ENCODE data around the gene P4HA1. TPM values are rescaled to one million over a fixed set of nuclear protein-coding genes. Genes with fewer than 3 reads are reported as not detected.
A peak's percentile ranks its signal among the peaks of the same experiment; 100 is the strongest.
"Not testable (repeated sequence)": the region's sequence is repeated elsewhere in the genome, so short reads cannot be mapped to it uniquely, and the experiment has no call there.

P4HA1 gene
- total RNA-seq, 2 experiments from 2014 or later = 44.5 to 45.4 TPM

DNA sequence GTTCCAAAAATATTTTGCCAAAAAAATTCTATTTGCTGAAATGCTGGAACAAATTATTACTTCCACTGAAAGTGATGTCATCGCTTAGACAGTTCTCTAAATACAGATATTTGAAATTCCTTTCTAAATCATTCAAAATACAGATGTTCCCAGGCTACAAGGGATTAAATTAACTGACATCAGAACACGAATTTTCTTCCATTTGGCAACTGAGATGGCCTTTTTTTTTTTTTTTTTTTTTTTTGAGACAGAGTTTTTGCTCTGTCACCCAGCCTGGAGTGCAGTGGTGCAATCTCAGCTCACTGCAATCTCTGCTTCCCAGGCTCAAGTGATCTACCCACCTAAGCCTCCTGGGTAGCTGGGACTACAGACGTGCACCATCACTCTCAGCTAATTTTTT, 57.0 kb downstream of the P4HA1 start:
- no peak for DNase-seq
- no peak overlapping the region for H3K4me3 Mint-ChIP-seq
- H3K27me3 Mint-ChIP-seq = no peaks in the 10 kb centered on the region
- H3K27ac Mint-ChIP-seq = no peak overlapping the region
- peaks cover 10% of the 10 kb centered on the region for H3K36me3 Mint-ChIP-seq
- H3K9me3 Mint-ChIP-seq = no peaks in the 10 kb centered on the region
- no peaks in the 10 kb centered on the region for H3K4me1 Mint-ChIP-seq

DNA sequence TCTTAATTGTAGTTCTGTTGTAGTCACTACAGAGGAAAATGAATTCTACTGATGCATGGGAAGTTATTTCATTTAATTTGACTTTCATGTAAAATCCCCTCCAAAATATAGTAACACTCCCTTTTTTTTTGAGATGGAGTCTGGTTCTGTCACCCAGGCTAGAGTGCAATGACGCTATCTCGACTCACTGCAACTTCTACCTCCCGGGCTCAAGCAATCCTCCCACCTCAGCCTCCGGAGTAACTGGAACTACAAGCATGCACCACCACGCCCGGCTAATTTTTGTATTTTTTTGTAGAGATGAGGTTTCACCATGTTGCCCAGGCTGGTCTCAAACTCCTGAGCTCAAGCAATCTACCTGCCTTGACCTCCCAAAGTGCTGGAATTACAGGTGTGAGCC, 60.4 kb downstream of the P4HA1 start:
- H3K4me1 Mint-ChIP-seq, H3K4me3 Mint-ChIP-seq, DNase-seq, H3K27me3 Mint-ChIP-seq, H3K9me3 Mint-ChIP-seq, H3K27ac Mint-ChIP-seq: not testable (repeated sequence)
- peaks cover 14% of the 10 kb centered on the region for H3K36me3 Mint-ChIP-seq

DNA sequence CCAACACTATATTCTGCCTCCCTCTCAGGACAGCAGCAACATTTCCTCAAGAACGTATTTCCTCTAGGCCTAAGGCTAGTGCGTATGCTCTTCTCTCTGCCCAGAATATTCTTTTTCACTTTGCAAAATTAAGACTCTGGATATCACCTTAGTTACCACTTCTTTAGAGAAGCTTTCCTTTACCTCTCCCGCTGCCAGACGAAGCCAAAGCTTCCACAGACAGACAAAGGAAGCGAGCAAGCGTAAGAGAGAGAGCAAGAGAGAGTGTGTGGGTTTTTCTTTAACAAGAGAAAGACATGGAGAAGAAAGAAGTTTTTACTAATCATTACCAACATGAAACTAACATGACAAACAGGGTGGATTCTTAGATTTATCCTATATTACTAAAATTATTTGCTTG, 64.1 kb downstream of the P4HA1 start:
- Mint-ChIP-seq H3K4me1 (no peaks in the 10 kb centered on the region), H3K36me3 (peaks cover 30% of the 10 kb centered on the region), H3K4me3 (no peak overlapping the region), H3K27me3 (no peaks in the 10 kb centered on the region), H3K9me3 (no peaks in the 10 kb centered on the region), H3K27ac (no peak overlapping the region)
- DNase-seq = no peak

DNA sequence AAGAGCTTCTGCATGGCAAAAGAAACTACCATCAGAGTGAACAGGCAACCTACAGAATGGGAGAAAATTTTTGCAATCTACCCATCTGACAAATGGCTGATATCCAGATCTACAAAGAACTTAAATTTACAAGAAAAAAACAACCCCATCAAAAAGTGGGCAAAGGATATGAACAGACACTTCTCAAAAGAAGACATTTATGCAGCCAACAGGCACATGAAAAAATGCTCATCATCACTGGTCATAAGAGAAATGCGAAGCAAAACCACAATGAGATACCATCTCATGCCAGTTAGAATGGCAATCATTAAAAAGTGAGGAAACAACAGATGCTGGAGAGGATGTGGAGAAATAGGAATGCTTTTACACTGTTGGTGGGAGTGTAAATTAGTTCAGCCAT, 70.0 kb downstream of the P4HA1 start:
- H3K4me1 Mint-ChIP-seq = peaks cover 18% of the 10 kb centered on the region
- H3K27ac Mint-ChIP-seq, H3K4me3 Mint-ChIP-seq, H3K27me3 Mint-ChIP-seq, DNase-seq, H3K9me3 Mint-ChIP-seq: not testable (repeated sequence)
- peaks cover 68% of the 10 kb centered on the region for H3K36me3 Mint-ChIP-seq

DNA sequence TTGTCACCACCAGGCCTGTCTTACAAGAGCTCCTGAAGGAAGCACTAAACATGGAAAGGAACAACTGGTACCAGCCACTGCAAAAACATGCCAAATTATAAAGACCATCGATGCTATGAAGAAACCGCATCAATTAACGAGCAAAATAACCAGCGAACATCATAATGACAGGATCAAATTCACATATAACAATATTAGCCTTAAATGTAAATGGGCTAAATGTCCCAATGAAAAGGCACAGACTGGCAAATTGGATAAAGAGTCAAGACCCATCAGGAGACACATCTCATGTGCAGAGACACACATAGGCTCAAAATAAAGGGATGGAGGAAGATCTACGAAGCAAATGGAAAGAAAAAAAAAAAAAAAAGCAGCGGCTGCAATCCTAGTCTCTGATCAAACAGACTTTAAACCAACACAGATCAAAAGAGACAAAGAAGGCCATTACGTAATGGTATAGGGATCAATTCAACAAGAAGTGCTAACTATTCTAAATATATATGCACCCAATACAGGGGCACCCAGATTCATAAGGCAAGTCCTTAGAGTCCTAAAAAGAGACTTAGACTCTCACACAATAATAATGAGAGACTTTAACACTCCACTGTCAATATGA, 73.1 kb downstream of the P4HA1 start:
- H3K27ac Mint-ChIP-seq, DNase-seq, H3K27me3 Mint-ChIP-seq, H3K9me3 Mint-ChIP-seq, H3K4me3 Mint-ChIP-seq: not testable (repeated sequence)
- peaks cover 68% of the 10 kb centered on the region for H3K36me3 Mint-ChIP-seq
- H3K4me1 Mint-ChIP-seq = peaks cover 27% of the 10 kb centered on the region

DNA sequence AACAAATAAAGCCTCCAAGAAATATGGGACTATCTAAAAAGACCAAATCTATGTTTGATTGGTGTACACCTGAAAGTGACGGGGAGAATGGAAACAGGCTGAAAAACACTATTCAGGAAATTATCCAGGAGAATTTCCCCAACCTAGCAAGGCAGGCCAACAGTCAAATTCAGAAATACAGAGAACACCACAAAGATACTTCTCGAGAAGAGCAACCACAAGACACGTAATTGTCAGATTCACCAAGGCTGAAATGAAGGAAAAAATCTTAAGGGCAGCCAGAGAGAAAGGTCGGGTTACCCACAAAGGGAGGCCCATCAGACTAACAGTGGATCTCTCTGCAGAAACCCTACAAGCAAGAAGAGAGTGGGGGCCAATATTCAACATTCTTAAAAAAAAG, 73.7 kb downstream of the P4HA1 start:
- H3K9me3 Mint-ChIP-seq, H3K27me3 Mint-ChIP-seq, H3K4me3 Mint-ChIP-seq, DNase-seq: not testable (repeated sequence)
- peaks cover 67% of the 10 kb centered on the region for H3K36me3 Mint-ChIP-seq
- peak overlapping the region; percentile 39 for H3K27ac Mint-ChIP-seq
- H3K4me1 Mint-ChIP-seq = peaks cover 27% of the 10 kb centered on the region

DNA sequence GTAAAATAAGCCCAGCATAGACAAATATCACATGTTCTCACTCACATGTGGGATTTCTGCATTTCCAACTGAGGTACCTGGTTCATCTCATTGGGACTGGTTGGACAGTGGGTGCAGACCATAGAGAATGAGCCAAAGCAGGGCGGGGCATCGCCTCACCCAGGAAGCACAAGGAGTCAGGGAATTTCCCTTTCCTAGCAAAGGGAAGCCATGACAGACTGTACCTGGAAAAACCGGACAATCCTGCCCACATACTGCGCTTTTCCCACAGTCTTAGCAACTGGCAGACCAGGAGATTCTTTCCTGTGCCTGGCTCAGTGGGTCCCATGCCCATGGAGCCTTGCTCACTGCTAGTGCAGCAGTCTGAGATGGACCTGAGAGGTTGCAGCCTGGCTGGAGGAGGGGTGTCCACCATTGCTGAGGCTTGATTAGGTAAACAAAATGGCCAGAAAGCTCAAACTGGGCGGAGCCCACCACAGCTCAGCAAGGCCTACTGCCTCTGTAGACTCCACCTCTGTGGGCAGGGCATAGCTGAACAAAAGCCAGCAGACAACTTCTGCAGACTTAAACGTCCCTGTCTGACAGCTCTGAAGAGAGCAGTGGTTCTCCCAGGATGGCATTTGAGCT, 75.0 kb downstream of the P4HA1 start:
- H3K9me3 Mint-ChIP-seq, DNase-seq, H3K4me3 Mint-ChIP-seq, H3K27ac Mint-ChIP-seq, H3K27me3 Mint-ChIP-seq: not testable (repeated sequence)
- peaks cover 56% of the 10 kb centered on the region for H3K36me3 Mint-ChIP-seq
- H3K4me1 Mint-ChIP-seq = peaks cover 26% of the 10 kb centered on the region

DNA sequence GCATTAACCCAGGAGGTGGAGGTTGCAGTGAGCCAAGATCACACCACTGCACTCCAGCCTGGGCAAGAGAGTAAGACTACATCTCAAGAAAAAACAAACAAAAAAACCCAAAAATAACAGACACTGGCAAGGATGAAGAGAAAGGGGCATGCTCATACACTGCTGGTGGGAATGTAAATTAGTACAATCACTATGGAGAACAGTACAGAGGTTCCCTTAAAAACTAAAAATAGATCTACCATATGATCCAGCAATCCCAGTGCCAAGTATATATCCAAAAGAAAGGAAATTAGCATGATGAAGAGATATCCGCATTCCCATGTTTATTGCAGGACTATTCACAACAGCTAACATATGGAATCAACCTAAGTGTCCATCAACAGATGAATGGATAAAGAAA, 75.6 kb downstream of the P4HA1 start:
- Mint-ChIP-seq H3K4me1 (peaks cover 25% of the 10 kb centered on the region), H3K9me3 (peaks cover 1% of the 10 kb centered on the region), H3K27ac (no peak overlapping the region)

DNA sequence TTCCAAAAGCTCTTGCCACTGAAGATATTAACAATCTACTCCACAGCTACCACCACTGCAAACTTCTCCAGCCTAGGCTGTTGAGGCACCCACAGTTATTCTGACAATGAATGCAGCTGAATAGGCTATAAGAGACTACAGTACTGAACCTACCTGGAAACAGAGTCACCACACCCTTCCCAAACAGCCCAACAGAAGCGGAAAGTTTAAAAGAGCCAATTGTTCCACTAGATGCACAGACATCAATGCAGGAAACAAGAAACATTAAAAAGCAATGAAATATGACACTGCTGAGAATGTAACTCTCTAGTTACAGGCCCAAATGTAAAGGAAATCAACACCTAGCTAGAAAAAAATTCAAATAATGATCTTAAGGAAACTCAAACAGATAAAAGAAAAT, 77.6 kb downstream of the P4HA1 start:
- peaks cover 17% of the 10 kb centered on the region for H3K4me1 Mint-ChIP-seq
- no peak overlapping the region for H3K4me3 Mint-ChIP-seq
- H3K27ac Mint-ChIP-seq = no peak overlapping the region
- peaks cover 1% of the 10 kb centered on the region for H3K9me3 Mint-ChIP-seq
- no peaks in the 10 kb centered on the region for H3K27me3 Mint-ChIP-seq
- peaks cover 40% of the 10 kb centered on the region for H3K36me3 Mint-ChIP-seq
- DNase-seq = no peak

More for the DNA sequence above, 75.6 kb downstream of the P4HA1 start:
- H3K4me3 Mint-ChIP-seq = no peak overlapping the region
- H3K27me3 Mint-ChIP-seq = no peaks in the 10 kb centered on the region
- peaks cover 57% of the 10 kb centered on the region for H3K36me3 Mint-ChIP-seq
- DNase-seq = no peak

DNA sequence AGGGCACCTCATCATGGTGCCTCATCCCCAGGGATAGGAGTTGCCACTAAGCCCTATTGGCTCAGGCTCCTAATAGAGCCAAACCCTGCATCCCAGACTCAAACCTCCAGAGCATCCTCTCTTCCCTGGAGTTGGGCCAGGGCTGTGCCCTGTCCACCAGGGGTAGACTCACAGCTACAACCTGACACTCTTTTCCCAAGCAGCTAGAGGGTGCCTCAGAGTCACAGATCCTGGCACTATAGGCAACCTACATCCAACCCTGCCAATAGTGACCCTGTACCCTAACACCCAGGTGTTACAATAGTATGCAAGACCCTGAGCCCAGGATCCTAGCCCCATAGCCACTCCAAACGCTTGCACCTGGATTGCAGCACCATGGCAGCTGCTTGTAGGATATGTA, 78.0 kb downstream of the P4HA1 start:
- Mint-ChIP-seq H3K36me3 (peaks cover 38% of the 10 kb centered on the region), H3K27ac (no peak overlapping the region), H3K4me3 (no peak overlapping the region), H3K27me3 (no peaks in the 10 kb centered on the region), H3K4me1 (peaks cover 17% of the 10 kb centered on the region), H3K9me3 (peaks cover 1% of the 10 kb centered on the region)
- no peak for DNase-seq

DNA sequence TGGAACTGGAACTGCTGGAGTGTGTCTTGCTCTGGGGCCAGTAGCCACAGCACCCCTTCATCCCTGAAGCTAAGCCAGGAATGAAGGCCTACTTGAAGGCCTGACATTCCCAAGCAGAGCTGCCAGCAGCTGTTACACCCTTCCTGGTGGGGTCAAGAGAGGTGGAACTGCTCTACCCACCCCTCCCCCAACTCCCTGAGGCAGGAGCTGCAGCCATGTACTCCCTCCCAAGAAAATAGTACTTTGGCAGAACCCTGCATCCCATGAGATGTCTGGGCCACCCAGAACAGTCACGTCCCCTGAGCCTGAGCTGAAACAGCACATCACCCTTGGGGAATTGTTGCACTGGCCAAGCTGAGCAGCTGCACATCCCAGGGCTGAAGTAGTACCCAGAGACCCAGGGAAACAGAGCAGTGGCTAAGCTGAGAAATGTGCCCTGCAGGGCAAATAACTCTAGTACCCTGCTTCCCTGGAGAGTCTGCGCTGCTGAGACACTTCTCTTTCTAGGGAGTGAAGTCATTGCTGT, 78.6 kb downstream of the P4HA1 start:
- Mint-ChIP-seq H3K27me3 (no peaks in the 10 kb centered on the region), H3K4me1 (peaks cover 13% of the 10 kb centered on the region), H3K36me3 (peaks cover 35% of the 10 kb centered on the region), H3K4me3 (no peak overlapping the region), H3K9me3 (no peaks in the 10 kb centered on the region), H3K27ac (no peak overlapping the region)
- DNase-seq = no peak

DNA sequence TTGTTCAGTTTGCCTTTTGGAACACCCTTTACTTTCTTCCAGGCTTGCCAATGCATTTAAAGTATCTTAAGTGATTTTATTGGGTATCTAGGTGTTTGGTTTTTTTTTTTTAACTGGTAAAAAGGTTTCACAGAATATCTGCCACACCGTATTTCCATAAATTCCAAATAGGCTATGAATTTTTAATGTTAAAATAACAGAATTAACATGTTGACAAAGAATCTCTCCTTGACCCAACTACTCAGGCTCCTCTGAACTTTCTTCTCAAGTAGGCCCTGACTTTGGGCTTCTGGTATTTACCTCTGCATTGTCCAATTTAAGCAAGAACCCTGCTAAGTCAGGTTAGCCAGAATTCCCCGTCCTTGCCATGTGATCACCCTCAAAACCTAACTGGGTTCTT, 80.9 kb downstream of the P4HA1 start:
- no peak overlapping the region for H3K4me3 Mint-ChIP-seq
- no peaks in the 10 kb centered on the region for H3K9me3 Mint-ChIP-seq
- H3K27ac Mint-ChIP-seq = no peak overlapping the region

DNA sequence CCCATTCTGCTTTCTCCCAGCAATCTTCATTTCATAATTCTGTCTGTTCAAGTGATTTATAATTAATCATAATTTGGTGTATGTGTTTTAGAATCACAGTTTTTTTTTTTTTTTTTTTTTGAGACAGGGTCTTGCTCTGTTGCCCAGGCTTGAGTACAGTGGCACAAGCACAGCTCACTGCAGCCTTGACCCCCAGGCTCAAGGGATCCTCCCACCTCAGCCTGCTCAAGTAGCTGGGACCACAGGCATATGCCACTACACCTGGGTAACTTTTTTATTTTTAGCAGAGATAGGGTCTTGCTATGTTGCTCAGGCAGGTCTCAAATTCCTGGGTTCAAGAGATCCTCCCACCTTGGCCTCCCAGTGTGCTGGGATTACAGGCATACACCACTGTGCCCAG, 92.8 kb downstream of the P4HA1 start:
- Mint-ChIP-seq H3K27me3 (no peaks in the 10 kb centered on the region), H3K4me3 (no peak overlapping the region), H3K27ac (no peak overlapping the region), H3K4me1 (no peaks in the 10 kb centered on the region), H3K36me3 (peaks cover 43% of the 10 kb centered on the region), H3K9me3 (peaks cover 2% of the 10 kb centered on the region)
- DNase-seq = no peak

More for the DNA sequence above, 80.9 kb downstream of the P4HA1 start:
- no peak for DNase-seq
- H3K36me3 Mint-ChIP-seq = peaks cover 28% of the 10 kb centered on the region
- H3K4me1 Mint-ChIP-seq = peaks cover 3% of the 10 kb centered on the region
- no peaks in the 10 kb centered on the region for H3K27me3 Mint-ChIP-seq

DNA sequence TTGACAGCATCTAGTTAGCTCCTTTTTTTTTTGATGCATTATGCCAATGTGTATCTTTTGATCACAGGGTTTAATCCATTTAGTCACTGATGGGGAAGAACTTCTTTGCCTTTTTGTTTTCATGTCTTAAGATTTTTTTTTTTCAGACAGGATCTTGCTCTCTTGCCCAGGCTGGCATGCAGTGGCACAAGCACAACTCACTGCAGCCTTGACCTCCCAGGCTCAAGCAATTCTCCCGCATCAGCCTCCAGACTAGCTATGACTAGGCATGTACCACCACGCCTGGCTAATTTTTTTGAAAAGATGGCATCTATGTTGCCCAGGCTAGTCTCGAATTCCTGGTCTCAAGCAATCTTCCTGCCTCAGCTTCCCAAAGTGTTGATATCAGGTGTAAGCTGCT, 95.7 kb downstream of the P4HA1 start:
- Mint-ChIP-seq H3K4me1 (no peaks in the 10 kb centered on the region), H3K36me3 (peaks cover 37% of the 10 kb centered on the region), H3K27ac (no peak overlapping the region), H3K4me3 (no peak overlapping the region), H3K27me3 (no peaks in the 10 kb centered on the region), H3K9me3 (peaks cover 6% of the 10 kb centered on the region)
- no peak for DNase-seq

DNA sequence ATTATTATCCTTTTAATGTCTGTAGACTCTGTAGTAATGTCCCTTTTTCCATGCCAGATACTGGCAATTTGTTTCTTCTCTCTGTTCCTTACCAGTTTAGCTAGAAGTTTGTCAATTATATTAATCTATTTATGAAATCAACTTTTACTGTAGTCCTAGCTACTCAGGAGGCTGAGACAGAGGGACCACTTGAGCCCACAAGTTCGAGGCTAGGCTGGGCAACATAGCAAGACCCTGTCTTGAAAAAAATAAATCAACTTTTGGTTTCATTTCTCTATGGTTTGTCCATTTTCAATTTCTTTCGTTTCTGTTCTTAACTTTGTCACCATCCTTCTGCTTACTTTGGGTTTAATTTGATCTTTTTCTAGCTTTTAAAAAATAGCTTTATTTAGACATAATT, 99.6 kb downstream of the P4HA1 start:
- Mint-ChIP-seq H3K9me3 (peaks cover 16% of the 10 kb centered on the region), H3K4me3 (no peak overlapping the region), H3K4me1 (no peaks in the 10 kb centered on the region), H3K36me3 (peaks cover 63% of the 10 kb centered on the region), H3K27ac (no peak overlapping the region), H3K27me3 (no peaks in the 10 kb centered on the region)
- DNase-seq = no peak

DNA sequence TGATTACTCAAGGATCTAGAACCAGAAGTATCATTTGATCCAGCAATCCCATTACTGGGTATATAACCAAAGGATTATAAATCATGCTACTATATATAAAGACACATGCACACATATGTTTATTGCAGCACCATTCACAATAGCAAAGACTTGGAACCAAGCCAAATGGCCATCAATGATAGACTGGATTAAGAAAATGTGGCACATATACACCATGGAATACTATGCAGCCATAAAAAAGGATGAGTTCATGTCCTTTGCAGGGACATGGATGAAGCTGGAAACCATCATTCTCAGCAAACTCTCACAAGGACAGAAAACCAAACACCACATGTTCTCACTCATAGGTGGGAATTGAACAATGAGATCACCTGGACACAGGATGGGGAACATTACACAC, 101.2 kb downstream of the P4HA1 start:
- DNase-seq, H3K4me1 Mint-ChIP-seq, H3K27ac Mint-ChIP-seq, H3K27me3 Mint-ChIP-seq, H3K4me3 Mint-ChIP-seq: not testable (repeated sequence)
- H3K36me3 Mint-ChIP-seq = peaks cover 64% of the 10 kb centered on the region
- peaks cover 17% of the 10 kb centered on the region for H3K9me3 Mint-ChIP-seq

All from activated naive CD8-positive, alpha-beta T cell treated with anti-CD3 and anti-CD28 coated beads for 36 hours (primary cell).